ENCODE measurements around the gene FLYWCH1. TPM values are rescaled to one million over a fixed set of nuclear protein-coding genes. Genes with fewer than 3 reads are reported as not detected.
"Not testable (repeated sequence)": the region's sequence is repeated elsewhere in the genome, so short reads cannot be mapped to it uniquely, and the experiment has no call there.

Gene FLYWCH1
- total and polyA plus RNA-seq, 2 of the 8 experiments (the other 6 are each of a cell fraction or from before 2014, with no cell fraction given): 12.4 to 23.5 TPM

DNA sequence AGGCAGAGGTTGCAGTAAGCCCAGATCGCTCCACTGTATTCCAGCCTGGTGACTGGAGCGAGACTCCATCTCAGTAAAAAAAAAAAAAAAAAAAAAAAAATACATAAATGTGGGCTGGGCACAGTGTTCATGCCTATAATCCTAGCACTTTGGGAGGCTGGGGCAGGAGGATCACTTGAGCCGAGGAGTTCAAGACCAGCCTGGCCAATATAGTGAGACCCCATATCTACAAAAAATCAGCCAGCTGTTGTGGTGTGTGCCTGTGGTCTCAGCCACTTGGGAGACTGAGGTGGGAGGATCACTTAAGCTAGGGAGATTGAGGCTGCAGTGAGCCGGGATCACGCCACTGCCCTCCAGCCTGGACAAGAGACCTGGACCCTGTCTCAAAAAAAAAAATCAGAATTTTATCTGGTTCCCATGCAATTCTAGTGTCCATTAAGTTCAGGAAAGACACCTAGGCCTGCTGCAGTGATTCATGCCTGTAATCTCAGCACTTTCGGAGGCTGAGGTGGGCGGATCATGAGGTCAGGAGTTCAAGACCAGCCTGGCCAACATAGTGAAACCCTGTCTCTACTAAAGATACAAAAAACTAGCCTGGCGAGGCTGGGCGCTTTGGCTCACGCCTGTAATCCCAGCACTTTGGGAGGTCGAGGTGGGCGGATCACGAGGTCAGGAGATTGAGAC lies 19.6 kb downstream of the FLYWCH1 start:
- H3K4me2 ChIP-seq (ENCODE audit: insufficient read depth in 1 of 2, low read depth in 2 of 2, low read length in 2 of 2); DNase-seq (ENCODE audit: low read depth in 1 of 2, low spot score in 2 of 2); H3K9ac ChIP-seq (replicated peaks in 1 of 4; ENCODE audit: extremely low read depth in 1 of 4, low read depth in 3 of 4, low read length in 3 of 4); H3K79me2 ChIP-seq (ENCODE audit: control insufficient read depth in 1 of 2, insufficient read depth in 2 of 2, low read length in 2 of 2); H3K4me1 ChIP-seq (replicated peaks in 1 of 4; ENCODE audit: control insufficient read depth in 3 of 4, insufficient read depth in 4 of 4, low read length in 3 of 4); H2BK20ac ChIP-seq (ENCODE audit: low read length); H2BK120ac ChIP-seq (replicated peaks; ENCODE audit: low read depth, low read length); H3K27me3 ChIP-seq (replicated peaks in 1 of 4; ENCODE audit: control insufficient read depth in 3 of 4, extremely low read depth in 1 of 4, insufficient read depth in 3 of 4, low read length in 3 of 4); H2AFZ ChIP-seq (ENCODE audit: low read length); H4K91ac ChIP-seq (replicated peaks; ENCODE audit: insufficient read length, low read length); H2BK5ac ChIP-seq (ENCODE audit: low read depth, low read length); H3K4me3 ChIP-seq (ENCODE audit: extremely low read depth in 1 of 4, insufficient read depth in 2 of 4, low read depth in 3 of 4, low read length in 4 of 4); H2AK5ac ChIP-seq (ENCODE audit: low read depth, low read length); FAIRE-seq; H3K23me2 ChIP-seq (ENCODE audit: low read depth, low read length); H3K56ac ChIP-seq (replicated peaks; ENCODE audit: insufficient read length, low read depth, low read length); H3K36me3 ChIP-seq (ENCODE audit: control insufficient read depth in 2 of 4, insufficient read depth in 4 of 4, low read length in 3 of 4); H3K23ac ChIP-seq (ENCODE audit: insufficient read length); H3K14ac ChIP-seq (ENCODE audit: insufficient read length); H4K20me1 ChIP-seq (replicated peaks in 1 of 2; ENCODE audit: control insufficient read depth in 1 of 2, insufficient read depth in 2 of 2, low read length in 2 of 2); H3K9me3 ChIP-seq (ENCODE audit: insufficient read depth in 2 of 2, low read depth in 1 of 2, low read length in 1 of 2); H3K18ac ChIP-seq (ENCODE audit: extremely low read depth, low read length); H3K4ac ChIP-seq (replicated peaks; ENCODE audit: insufficient read length, low read depth, low read length); H4K8ac ChIP-seq (ENCODE audit: extremely low read depth, insufficient read depth, low read length); H2BK12ac ChIP-seq (ENCODE audit: low read depth, low read length); H3K79me1 ChIP-seq (ENCODE audit: low read depth, low read length); H2BK15ac ChIP-seq (ENCODE audit: low read length); H3K27ac ChIP-seq (ENCODE audit: low read depth, low read length); H4K5ac ChIP-seq (ENCODE audit: insufficient read length, low read depth, low read length): not testable (repeated sequence)
- ChIA-PET CTCF (ENCODE audit: partially characterized antibody) (interaction anchor here (1.0 to 1.7 kb wide), 4 partner anchors 9 to 93 kb away, joined by 3 to 4 read pairs (median 4); no protein-coding TSS in a partner anchor), POLR2A (ENCODE audit: partially characterized antibody) (interaction anchor here (1.2 kb wide), 1 partner anchor 17 kb away, joined by 4 read pairs; no protein-coding TSS in a partner anchor)
- 87% methylated on average over 11 of the region's 13 CpGs; no CpG with 5 or more reads in 1 of the 2 experiments for WGBS, 2 experiments (ENCODE audit: extremely low coverage in 1 of 2, insufficient coverage in 1 of 2, insufficient read length in 1 of 2, insufficient replicate concordance in 2 of 2, low coverage in 1 of 2, low lambda C conversion rate in 2 of 2, missing lambda C conversion rate in 1 of 2)

All from H1 (cell line).